K562 (cell line): Measurements from ENCODE around the gene KCTD17. TPM values are rescaled to one million over a fixed set of nuclear protein-coding genes. Genes with fewer than 3 reads are reported as not detected.
A peak's percentile ranks its signal among the peaks of the same experiment; 100 is the strongest.

Experiments used
- ATAC-seq: fragments of 200-7000 bp; cut with Tn5 transposase; 3 replicates; pipeline ENCODE4 v1.9.1; 2020; ENCODE audit warnings: moderate library complexity
- BruUV-seq: library from RNA; stranded (reverse); fragments of 400-500 nt; replicated peaks from 2 replicates; lab custom pipeline; 2021; lab: Mats Ljungman, UMichigan
- CTCF ChIA-PET: fragments of 300-600 bp; formaldehyde crosslinking; extraction: SDS; loops from one replicate; lab custom pipeline; 2021; ENCODE audit warnings: low intra/inter-chr PET ratio; lab: Yijun Ruan, JAX
- POLR2A ChIA-PET: fragments of 300-600, 350-650 bp; sonication (Branson Sonifier 250); formaldehyde crosslinking; extraction: SDS; loops from one replicate; lab custom pipeline; 2021; ENCODE audit warnings: antibody characterized with exemption, inconsistent platforms; lab: Yijun Ruan, JAX
- DNase-seq, 4 experiments: peaks; one replicate each; pipeline versions ENCODE4 v3.0.0 to v3.0.0-alpha.2; 2011 to 2018; ENCODE audit warnings: low spot score in 3 of 4, mixed read lengths in 3 of 4; ENCODE audit errors: extremely low read depth in 1 of 4
- FAIRE-seq: peaks from 2 replicates; lab custom pipeline; 2011; peaks lifted over from hg19 to GRCh38; lab: Jason Lieb, UNC
- H2AFZ ChIP-seq: 2 replicates; pipeline ENCODE4 v1.6.0; 2011; ENCODE audit warnings: low read depth, low read length, control low read depth, inconsistent platforms
- H3K27ac ChIP-seq: fragments of 200-600 bp; 3 replicates; pipeline ENCODE4 v1.8.0; 2011; ENCODE audit warnings: low read depth, mild to moderate bottlenecking, control low read depth, inconsistent platforms, low read length, moderate library complexity, mixed read lengths; ENCODE audit errors: extremely low read depth
- H3K27me3 ChIP-seq, 2 experiments: fragments of 300-600 bp in 1 of 2; 2 replicates in 1 of 2; 3 replicates in 1 of 2; pipeline versions ENCODE4 v1.6.0 to v1.8.0; 2011; ENCODE audit warnings: inconsistent platforms in 2 of 2, low read length in 2 of 2, mild to moderate bottlenecking in 1 of 2, mixed read lengths in 1 of 2, moderate library complexity in 1 of 2; ENCODE audit not compliant: control insufficient read depth in 2 of 2, insufficient read depth in 2 of 2
- H3K36me3 ChIP-seq: fragments of 300-600 bp; 3 replicates; pipeline ENCODE4 v1.8.0; 2011; ENCODE audit warnings: mild to moderate bottlenecking, low read length, inconsistent platforms; ENCODE audit not compliant: control insufficient read depth, insufficient read depth
- H3K4me1 ChIP-seq, 2 experiments: fragments of 200-600 bp in 1 of 2; replicated peaks in 1 of 2; 2 replicates in 1 of 2; 3 replicates in 1 of 2; pipeline versions ENCODE4 v1.5.1 to v1.8.0; 2011; ENCODE audit warnings: inconsistent platforms in 2 of 2, low read length in 2 of 2, mild to moderate bottlenecking in 1 of 2, mixed read lengths in 1 of 2, moderate library complexity in 1 of 2; ENCODE audit not compliant: control insufficient read depth in 2 of 2, insufficient read depth in 2 of 2
- H3K4me2 ChIP-seq: 2 replicates; pipeline ENCODE4 v1.6.1; 2011; ENCODE audit warnings: low read length, control low read depth, inconsistent platforms, mixed read lengths; ENCODE audit not compliant: insufficient read depth
- H3K4me3 ChIP-seq: fragments of 200-600 bp; sonication (generic), shearing (Covaris generic); 2 replicates; pipeline ENCODE4 v1.5.1; 2016; ENCODE audit warnings: control low read depth, inconsistent platforms
- H3K79me2 ChIP-seq: fragments of 200-600 bp; 3 replicates; pipeline ENCODE4 v1.8.0; 2011; ENCODE audit warnings: low read length, inconsistent platforms; ENCODE audit not compliant: control insufficient read depth, insufficient read depth
- H3K9ac ChIP-seq, 2 experiments: 2 replicates each; pipeline versions ENCODE4 v1.6.0 to v1.6.1; 2011; ENCODE audit warnings: low read depth in 2 of 2, low read length in 2 of 2, control low read depth in 1 of 2, inconsistent platforms in 1 of 2, mild to moderate bottlenecking in 1 of 2, mixed read lengths in 1 of 2; ENCODE audit not compliant: insufficient read depth in 1 of 2
- H3K9me1 ChIP-seq: one replicate; pipeline ENCODE4 v1.6.0; 2011; ENCODE audit warnings: inconsistent platforms, mild to moderate bottlenecking, low read length, moderate library complexity; ENCODE audit not compliant: control insufficient read depth, insufficient read depth
- H3K9me3 ChIP-seq: replicated peaks from 2 replicates; pipeline ENCODE4 v1.5.1; 2011; ENCODE audit warnings: low read depth, low read length, inconsistent platforms; ENCODE audit not compliant: control insufficient read depth, insufficient read depth
- H4K20me1 ChIP-seq: replicated peaks from 2 replicates; pipeline ENCODE4 v1.6.1; 2011; ENCODE audit warnings: low read length, inconsistent platforms, mixed read lengths; ENCODE audit not compliant: control insufficient read depth, insufficient read depth
- CREB3L1 ChIP-seq: fragments of 450-650 bp; IDR thresholded peaks from 2 replicates; pipeline ENCODE4 v1.6.1; 2014; ENCODE audit warnings: low read depth, mild to moderate bottlenecking, moderate library complexity, borderline replicate concordance
- CTBP1 ChIP-seq: fragments of 450-650 bp; IDR thresholded peaks from 2 replicates; pipeline ENCODE4 v1.6.1; 2016; ENCODE audit warnings: borderline replicate concordance
- FOXK2 ChIP-seq, 2 experiments: fragments of 450-650 bp; IDR thresholded peaks in 1 of 2; conservative IDR thresholded peaks in 1 of 2; 2 replicates each; pipeline ENCODE4 v1.6.1; 2016; ENCODE audit warnings: low read depth in 2 of 2, mild to moderate bottlenecking in 1 of 2
- GABPA ChIP-seq: fragments of 200-800 bp; sonication (Bioruptor generic); conservative IDR thresholded peaks from 2 replicates; pipeline ENCODE4 v1.6.1; 2016; ENCODE audit warnings: low read depth, missing genetic modification characterization, missing compliant biosample characterization
- JUNB ChIP-seq: fragments of 450-650 bp; formaldehyde crosslinking; conservative IDR thresholded peaks from 2 replicates; pipeline ENCODE4 v1.4.0; 2020; ENCODE audit warnings: mild to moderate bottlenecking
- KDM5B ChIP-seq: fragments of 200-600 bp; sonication (generic); IDR thresholded peaks from 2 replicates; pipeline ENCODE4 v1.6.1; 2012; ENCODE audit warnings: low read depth, mild to moderate bottlenecking, moderate library complexity, low read length, control low read depth, inconsistent platforms; ENCODE audit not compliant: insufficient replicate concordance
- L3MBTL2 ChIP-seq: fragments of 450-650 bp; IDR thresholded peaks from 2 replicates; pipeline ENCODE4 v1.6.1; 2016; ENCODE audit warnings: mild to moderate bottlenecking, moderate library complexity
- MAZ ChIP-seq, 2 experiments: fragments of 450-650 bp in 1 of 2; sonication (generic) in 1 of 2; formaldehyde crosslinking; IDR thresholded peaks in 1 of 2; conservative IDR thresholded peaks in 1 of 2; 2 replicates each; pipeline versions ENCODE4 v1.4.0 to v1.5.0; 2020; ENCODE audit warnings: mild to moderate bottlenecking in 1 of 2, missing genetic modification reagents in 1 of 2
- PHF20 ChIP-seq: fragments of 450-650 bp; IDR thresholded peaks from 2 replicates; pipeline ENCODE4 v1.6.1; 2018; ENCODE audit not compliant: partially characterized antibody
- PRDM10 ChIP-seq: fragments of 450-650 bp; IDR thresholded peaks from 2 replicates; pipeline ENCODE4 v1.6.1; 2018; ENCODE audit not compliant: partially characterized antibody
- RBBP5 ChIP-seq: fragments of 200-600 bp; sonication (generic); IDR thresholded peaks from 2 replicates; pipeline ENCODE4 v1.6.1; 2012; ENCODE audit warnings: borderline replicate concordance, mild to moderate bottlenecking, low read length, control low read depth, inconsistent platforms; ENCODE audit not compliant: insufficient read depth, poor library complexity, severe bottlenecking
- RHOXF2B ChIP-seq: fragments of 250-450 bp; sonication (Bioruptor Pico); conservative IDR thresholded peaks from 2 replicates; pipeline ENCODE4 v1.5.1; 2021
- SAP30 ChIP-seq: fragments of 200-600 bp; sonication (generic); IDR thresholded peaks from 2 replicates; pipeline ENCODE4 v1.6.1; 2012; ENCODE audit warnings: borderline replicate concordance, low read depth, mild to moderate bottlenecking, moderate library complexity, low read length, control low read depth, inconsistent platforms; ENCODE audit not compliant: insufficient read depth, poor library complexity, severe bottlenecking
- TGIF2 ChIP-seq: sonication (generic); formaldehyde crosslinking; IDR thresholded peaks from 2 replicates; pipeline ENCODE4 v1.8.1; 2022; ENCODE audit warnings: mild to moderate bottlenecking, missing genetic modification reagents, moderate library complexity
- ZFX ChIP-seq: sonication (generic); formaldehyde crosslinking; IDR thresholded peaks from 2 replicates; pipeline ENCODE4 v1.8.0; 2022; ENCODE audit warnings: mild to moderate bottlenecking, missing genetic modification reagents, moderate library complexity
- WGBS: fragments of 100-300 bp; shearing (Covaris generic); methylation state at CpG from one replicate; pipeline ENCODE4 v1.1.6; 2016; ENCODE audit warnings: low coverage, mixed read lengths; ENCODE audit not compliant: insufficient coverage; ENCODE audit errors: missing lambda C conversion rate; 5-methylcytosine and 5-hydroxymethylcytosine counted together
- in situ Hi-C: fragments of 300-500 bp; cut with MboI; formaldehyde crosslinking; loops from 4 replicates; pipeline ENCODE4 v1.15.0; 2018; ENCODE audit warnings: inconsistent platforms, mixed read lengths
- intact Hi-C: fragments of 100-400 bp; cut with micrococcal nuclease; formaldehyde crosslinking; loops from 2 replicates; pipeline ENCODE4 v1.14.2; 2022
- polyA plus RNA-seq, 8 experiments: library from polyadenylated mRNA; depleted of rRNA in 4 of 8; stranded (reverse) in 5 of 8; unstranded in 3 of 8; fragments of >200 nt; fragmentation: Nextera tagmentation in 2 of 8; fragmentation: Illumina TruSeq in 1 of 8; extraction: Ambion mirVana in 2 of 8; extraction: Trizol in 1 of 8; gene quantifications; 2 replicates each; pipeline versions ENCODE4 v1.2.1 to v1.2.3, GENCODE V29; 2011 to 2014; ENCODE audit warnings: inconsistent platforms in 1 of 8, missing spikeins in 1 of 8
- total RNA-seq, 7 experiments: library from RNA; depleted of rRNA in 6 of 7; stranded (reverse); fragments of >200 nt in 6 of 7; fragmentation: Illumina TruSeq in 2 of 7; extraction: Trizol in 2 of 7; gene quantifications; 2 replicates each; pipeline versions ENCODE4 v1.2.1 to v1.2.3, GENCODE V29; 2011 to 2021; ENCODE audit warnings: low replicate concordance in 1 of 7

The KCTD17 gene
- total and polyA plus RNA-seq, 9 of the 15 experiments (the other 6 are each of a cell fraction or from before 2014, with no cell fraction given) = 0.22 to 0.90 (median 0.49) TPM; not detected in 2

- ChIA-PET POLR2A (interaction anchor here (0.6 to 1.3 kb wide), 5 partner anchors 10 to 54 kb away, joined by 3 to 6 read pairs (median 3); no protein-coding TSS in a partner anchor), CTCF (no interaction called here)
- intact Hi-C loops (no loop called here), in situ Hi-C loops (no loop called here)
- no peaks in the 10 kb centered on the region for H3K9me3 ChIP-seq
- peak overlapping the region; percentile 83 to 95 for H3K9ac ChIP-seq
- no peaks in the 10 kb centered on the region for H3K27me3 ChIP-seq
- TSS peak; percentile 67 for BruUV-seq
- peaks cover 52% of the 10 kb centered on the region for H3K79me2 ChIP-seq
- H3K4me1 ChIP-seq = peaks cover 29 to 49% of the 10 kb centered on the region in 2 experiments; a peak in 4 of 5 replicates
- peaks cover 6% of the 10 kb centered on the region for H4K20me1 ChIP-seq
- peak in 3 of 4 experiments; percentile 38 to 54 (median 54) for DNase-seq
- 0% methylated on average over 6 of the region's 35 CpGs for WGBS
- H2AFZ ChIP-seq = peak overlapping the region; percentile 70; the same call in 1 of the 2 replicates
- H3K9me1 ChIP-seq = peaks cover 2% of the 10 kb centered on the region
- ATAC-seq = peak; percentile 26
- peak overlapping the region; percentile 76 for H3K4me2 ChIP-seq
- peak overlapping the region; percentile 90 for H3K4me3 ChIP-seq
- H3K36me3 ChIP-seq = peaks cover 33% of the 10 kb centered on the region; the same call in 2 of the 3 replicates
- H3K27ac ChIP-seq = peak overlapping the region; percentile 87
- no peak for FAIRE-seq
- TF ChIP-seq KDM5B (peak; percentile 3), FOXK2 (conservative IDR thresholded peaks at IDR 0.05 in 1 of 2, IDR thresholded peaks at IDR 0.05 in 1 of 2; ENCODE audit: low read depth in 2 of 2) (peak in 1 of 2 experiments; percentile 40; a peak in 1 of 4 replicates), PRDM10 (peak; percentile 13), RBBP5 (peak; percentile 63), CTBP1 (peak; percentile 64; the same call in 1 of the 2 replicates), CREB3L1 (peak; percentile 39; the same call in 1 of the 2 replicates), GABPA (tag) (0 out of 2 replicates have a peak, but pooled peaks have one; percentile 8), RHOXF2B (no peak), SAP30 (peak; percentile 61), PHF20 (peak; percentile 26), TGIF2 (CRISPR knock-in tag) (no peak), L3MBTL2 (0 out of 2 replicates have a peak, but pooled peaks have one; percentile 36), MAZ (CRISPR knock-in tag; conservative IDR thresholded peaks at IDR 0.05 in 1 of 2, IDR thresholded peaks at IDR 0.05 in 1 of 2) (peak; percentile 28 to 57; a peak in 3 of 4 replicates), JUNB (CRISPR knock-in tag) (no peak), ZFX (peak; percentile 62)
Measured at GRCh38 chr22:37018815-37019308, 32.7 kb upstream of the KCTD17 start.
